Measurements from ENCODE around the gene CALN1. TPM values are rescaled to one million over a fixed set of nuclear protein-coding genes. Genes with fewer than 3 reads are reported as not detected.

CALN1 gene
- total RNA-seq, 2 donors from 2014 or later, result 4.3 to 6.9 TPM

DNA sequence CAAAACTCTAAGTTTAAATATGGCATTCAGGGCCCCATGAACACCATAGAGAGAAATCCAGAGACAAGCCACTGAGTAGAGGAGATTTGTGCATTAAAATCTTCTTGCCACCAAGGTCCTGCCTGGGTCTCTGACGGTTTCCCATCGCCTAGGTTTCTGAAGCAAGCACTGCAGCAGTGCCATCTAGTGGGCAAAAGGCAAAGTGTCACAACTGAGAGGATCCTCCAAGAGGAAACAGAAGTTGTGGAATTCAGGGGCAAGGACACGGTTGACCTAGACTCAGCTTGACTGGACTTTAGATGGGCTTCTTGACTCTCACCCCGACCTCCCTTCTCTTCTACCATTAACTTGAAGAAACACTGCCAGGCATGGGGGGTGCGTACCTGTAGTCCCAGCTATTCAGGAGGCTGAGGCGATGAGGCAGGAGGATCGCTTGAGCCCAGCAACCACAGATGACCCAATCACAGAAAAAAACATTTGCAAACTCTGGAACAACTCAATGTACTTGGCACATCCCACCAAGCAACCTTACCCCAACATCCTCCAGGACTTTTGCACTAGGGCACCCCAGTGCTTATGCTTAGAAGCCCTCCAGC is 676.1 kb downstream of the CALN1 start:
- no peak overlapping the region for H3K4me3 Mint-ChIP-seq
- Histone ChIP-seq H3K9me3 (ENCODE audit: control insufficient read depth, low read length) (peaks cover 9% of the 10 kb centered on the region), H3K4me3 (ENCODE audit: low read length) (no peak overlapping the region), H3K36me3 (ENCODE audit: control insufficient read depth, insufficient read depth, low read length) (no peaks in the 10 kb centered on the region), H3K27me3 (ENCODE audit: control insufficient read depth, insufficient read depth, low read length, poor library complexity, severe bottlenecking) (no peaks in the 10 kb centered on the region), H3K4me1 (ENCODE audit: control insufficient read depth, insufficient read depth, low read length) (no peaks in the 10 kb centered on the region), H3K27ac (ENCODE audit: low read depth, low read length) (no peak overlapping the region), H3K9ac (ENCODE audit: extremely low read depth, low read length, poor library complexity, severe bottlenecking) (no peak overlapping the region)
- H3K27me3 Mint-ChIP-seq (ENCODE audit: insufficient read depth), result peaks cover 2% of the 10 kb centered on the region
- peaks cover 17% of the 10 kb centered on the region for H3K9me3 Mint-ChIP-seq
- WGBS, 2 experiments (ENCODE audit: insufficient coverage in 1 of 2, insufficient read length in 1 of 2), result 6 to 43% methylated on average over 4 to 7 of the region's 7 CpGs
- peaks cover 9% of the 10 kb centered on the region for H3K4me1 Mint-ChIP-seq
- H3K27ac Mint-ChIP-seq, result no peak overlapping the region
- peaks cover 3% of the 10 kb centered on the region for H3K36me3 Mint-ChIP-seq (ENCODE audit: low read depth)
- TF ChIP-seq, protein P1, sequence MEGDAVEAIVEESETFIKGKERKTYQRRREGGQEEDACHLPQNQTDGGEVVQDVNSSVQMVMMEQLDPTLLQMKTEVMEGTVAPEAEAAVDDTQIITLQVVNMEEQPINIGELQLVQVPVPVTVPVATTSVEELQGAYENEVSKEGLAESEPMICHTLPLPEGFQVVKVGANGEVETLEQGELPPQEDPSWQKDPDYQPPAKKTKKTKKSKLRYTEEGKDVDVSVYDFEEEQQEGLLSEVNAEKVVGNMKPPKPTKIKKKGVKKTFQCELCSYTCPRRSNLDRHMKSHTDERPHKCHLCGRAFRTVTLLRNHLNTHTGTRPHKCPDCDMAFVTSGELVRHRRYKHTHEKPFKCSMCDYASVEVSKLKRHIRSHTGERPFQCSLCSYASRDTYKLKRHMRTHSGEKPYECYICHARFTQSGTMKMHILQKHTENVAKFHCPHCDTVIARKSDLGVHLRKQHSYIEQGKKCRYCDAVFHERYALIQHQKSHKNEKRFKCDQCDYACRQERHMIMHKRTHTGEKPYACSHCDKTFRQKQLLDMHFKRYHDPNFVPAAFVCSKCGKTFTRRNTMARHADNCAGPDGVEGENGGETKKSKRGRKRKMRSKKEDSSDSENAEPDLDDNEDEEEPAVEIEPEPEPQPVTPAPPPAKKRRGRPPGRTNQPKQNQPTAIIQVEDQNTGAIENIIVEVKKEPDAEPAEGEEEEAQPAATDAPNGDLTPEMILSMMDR (conservative IDR thresholded peaks at IDR 0.05), result peak; percentile 94
- peak; percentile 94 for DNase-seq

DNA sequence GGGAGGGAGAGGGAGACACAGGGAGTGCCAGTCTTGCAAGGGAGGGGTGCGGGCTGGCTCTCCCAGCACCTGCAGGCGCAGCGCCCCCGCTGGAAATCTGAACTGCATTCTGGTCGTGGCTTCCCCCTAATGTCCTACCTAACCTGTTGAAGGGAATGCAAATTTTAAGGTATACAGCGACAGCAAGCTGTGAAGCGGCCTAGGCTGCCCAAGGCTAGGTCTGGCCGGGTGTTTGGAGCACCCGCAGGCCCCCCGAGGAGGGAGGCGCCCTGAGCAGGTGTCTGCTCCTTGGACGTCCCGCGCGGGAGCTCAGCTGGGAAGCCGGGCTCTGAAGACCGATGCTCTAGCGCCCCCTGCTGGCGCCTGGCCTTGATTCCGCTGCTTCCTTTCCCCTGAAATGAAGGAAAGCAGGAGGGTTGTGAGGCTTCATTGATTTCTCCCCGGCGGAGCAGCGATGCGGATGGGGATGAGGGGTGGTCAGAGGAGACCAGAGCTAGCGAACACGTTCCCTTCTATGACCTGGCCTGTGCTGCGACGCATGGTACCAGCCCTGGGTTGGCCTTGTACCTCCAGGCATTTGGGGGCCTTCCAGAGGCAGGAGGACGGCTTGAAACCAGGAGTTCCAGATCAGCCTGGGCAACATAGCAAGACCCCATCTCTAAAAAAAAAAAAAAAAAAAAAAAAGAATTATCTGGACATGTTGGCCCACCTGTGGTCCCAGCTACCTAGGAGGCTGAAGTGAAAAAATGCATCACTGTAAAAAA is 678.8 kb downstream of the CALN1 start:
- Histone ChIP-seq H3K9me3 (ENCODE audit: control insufficient read depth, low read length) (peaks cover 10% of the 10 kb centered on the region), H3K27ac (ENCODE audit: low read depth, low read length) (no peak overlapping the region), H3K27me3 (ENCODE audit: control insufficient read depth, insufficient read depth, low read length, poor library complexity, severe bottlenecking) (no peaks in the 10 kb centered on the region), H3K36me3 (ENCODE audit: control insufficient read depth, insufficient read depth, low read length) (no peaks in the 10 kb centered on the region), H3K4me3 (ENCODE audit: low read length) (peak overlapping the region; percentile 66), H3K4me1 (ENCODE audit: control insufficient read depth, insufficient read depth, low read length) (no peaks in the 10 kb centered on the region), H3K9ac (ENCODE audit: extremely low read depth, low read length, poor library complexity, severe bottlenecking) (no peak overlapping the region)
- Mint-ChIP-seq H3K27ac (no peak overlapping the region), H3K9me3 (peaks cover 18% of the 10 kb centered on the region), H3K4me3 (peak overlapping the region; percentile 48), H3K27me3 (ENCODE audit: insufficient read depth) (peaks cover 2% of the 10 kb centered on the region), H3K36me3 (ENCODE audit: low read depth) (no peaks in the 10 kb centered on the region), H3K4me1 (peaks cover 9% of the 10 kb centered on the region)
- TF ChIP-seq, protein P1 (conservative IDR thresholded peaks at IDR 0.05), result peak; percentile 97
- DNase-seq, result peak; percentile 98
- WGBS, 2 experiments (ENCODE audit: insufficient coverage in 1 of 2, insufficient read length in 1 of 2), result 9 to 13% methylated on average over 18 to 29 of the region's 29 CpGs

DNA sequence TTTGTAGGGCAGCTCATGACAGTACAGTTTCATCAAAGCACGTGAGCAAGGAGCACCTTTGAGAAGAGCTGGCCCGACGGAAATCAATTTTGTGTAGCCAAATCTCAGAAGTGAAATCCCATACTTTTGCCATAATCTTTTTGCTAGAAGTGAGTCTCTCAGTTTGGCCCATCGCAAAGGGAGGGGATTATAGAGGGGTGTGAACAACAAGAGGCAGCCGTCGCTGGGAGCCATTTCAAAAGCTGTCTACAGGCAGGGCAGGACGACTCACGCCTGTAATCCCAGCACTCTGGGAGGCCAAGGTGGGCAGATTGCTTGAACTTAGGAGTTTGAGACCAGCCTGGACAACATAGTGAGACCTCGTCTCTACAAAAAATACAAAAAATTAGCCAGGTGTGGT is 680.4 kb downstream of the CALN1 start:
- DNase-seq, result no peak
- Mint-ChIP-seq H3K36me3 (ENCODE audit: low read depth) (no peaks in the 10 kb centered on the region), H3K27ac (no peak overlapping the region), H3K4me1 (peaks cover 9% of the 10 kb centered on the region), H3K9me3 (peaks cover 14% of the 10 kb centered on the region), H3K27me3 (ENCODE audit: insufficient read depth) (peaks cover 7% of the 10 kb centered on the region), H3K4me3 (no peak overlapping the region)
- peaks cover 10% of the 10 kb centered on the region for H3K9me3 ChIP-seq (ENCODE audit: control insufficient read depth, low read length)
- H3K27ac ChIP-seq (ENCODE audit: low read depth, low read length), result no peak overlapping the region
- no peak overlapping the region for H3K9ac ChIP-seq (ENCODE audit: extremely low read depth, low read length, poor library complexity, severe bottlenecking)
- H3K36me3 ChIP-seq (ENCODE audit: control insufficient read depth, insufficient read depth, low read length), result no peaks in the 10 kb centered on the region
- no peaks in the 10 kb centered on the region for H3K27me3 ChIP-seq (ENCODE audit: control insufficient read depth, insufficient read depth, low read length, poor library complexity, severe bottlenecking)
- H3K4me1 ChIP-seq (ENCODE audit: control insufficient read depth, insufficient read depth, low read length), result no peaks in the 10 kb centered on the region
- 95 to 96% methylated on average over 8 to 9 of the region's 9 CpGs for WGBS, 2 experiments (ENCODE audit: insufficient coverage in 1 of 2, insufficient read length in 1 of 2)
- TF ChIP-seq, protein P1 (conservative IDR thresholded peaks at IDR 0.05), result no peak
- H3K4me3 ChIP-seq (ENCODE audit: low read length), result no peak overlapping the region

Data from endodermal cell (in vitro differentiated cells).